K562 (cell line): ENCODE results near the gene RCOR1. TPM values are rescaled to one million over a fixed set of nuclear protein-coding genes. Genes with fewer than 3 reads are reported as not detected.
A peak's percentile ranks its signal among the peaks of the same experiment; 100 is the strongest.

Source experiments
- ATAC-seq: fragments of 200-7000 bp; cut with Tn5 transposase; 3 replicates; pipeline ENCODE4 v1.9.1; 2020; ENCODE audit warnings: moderate library complexity
- BruUV-seq: library from RNA; stranded (reverse); fragments of 400-500 nt; replicated peaks from 2 replicates; lab custom pipeline; 2021; lab: Mats Ljungman, UMichigan
- CTCF ChIA-PET: fragments of 300-600 bp; formaldehyde crosslinking; extraction: SDS; loops from one replicate; lab custom pipeline; 2021; ENCODE audit warnings: low intra/inter-chr PET ratio; lab: Yijun Ruan, JAX
- POLR2A ChIA-PET: fragments of 300-600, 350-650 bp; sonication (Branson Sonifier 250); formaldehyde crosslinking; extraction: SDS; loops from one replicate; lab custom pipeline; 2021; ENCODE audit warnings: antibody characterized with exemption, inconsistent platforms; lab: Yijun Ruan, JAX
- DNase-seq, 4 experiments: peaks; one replicate each; pipeline versions ENCODE4 v3.0.0 to v3.0.0-alpha.2; 2011 to 2018; ENCODE audit warnings: low spot score in 3 of 4, mixed read lengths in 3 of 4; ENCODE audit errors: extremely low read depth in 1 of 4
- FAIRE-seq: peaks from 2 replicates; lab custom pipeline; 2011; peaks lifted over from hg19 to GRCh38; lab: Jason Lieb, UNC
- H2AFZ ChIP-seq: 2 replicates; pipeline ENCODE4 v1.6.0; 2011; ENCODE audit warnings: low read depth, low read length, control low read depth, inconsistent platforms
- H3K27ac ChIP-seq: fragments of 200-600 bp; 3 replicates; pipeline ENCODE4 v1.8.0; 2011; ENCODE audit warnings: low read depth, mild to moderate bottlenecking, control low read depth, inconsistent platforms, low read length, moderate library complexity, mixed read lengths; ENCODE audit errors: extremely low read depth
- H3K27me3 ChIP-seq, 2 experiments: fragments of 300-600 bp in 1 of 2; 2 replicates in 1 of 2; 3 replicates in 1 of 2; pipeline versions ENCODE4 v1.6.0 to v1.8.0; 2011; ENCODE audit warnings: inconsistent platforms in 2 of 2, low read length in 2 of 2, mild to moderate bottlenecking in 1 of 2, mixed read lengths in 1 of 2, moderate library complexity in 1 of 2; ENCODE audit not compliant: control insufficient read depth in 2 of 2, insufficient read depth in 2 of 2
- H3K36me3 ChIP-seq: fragments of 300-600 bp; 3 replicates; pipeline ENCODE4 v1.8.0; 2011; ENCODE audit warnings: mild to moderate bottlenecking, low read length, inconsistent platforms; ENCODE audit not compliant: control insufficient read depth, insufficient read depth
- H3K4me1 ChIP-seq, 2 experiments: fragments of 200-600 bp in 1 of 2; replicated peaks in 1 of 2; 2 replicates in 1 of 2; 3 replicates in 1 of 2; pipeline versions ENCODE4 v1.5.1 to v1.8.0; 2011; ENCODE audit warnings: inconsistent platforms in 2 of 2, low read length in 2 of 2, mild to moderate bottlenecking in 1 of 2, mixed read lengths in 1 of 2, moderate library complexity in 1 of 2; ENCODE audit not compliant: control insufficient read depth in 2 of 2, insufficient read depth in 2 of 2
- H3K4me2 ChIP-seq: 2 replicates; pipeline ENCODE4 v1.6.1; 2011; ENCODE audit warnings: low read length, control low read depth, inconsistent platforms, mixed read lengths; ENCODE audit not compliant: insufficient read depth
- H3K4me3 ChIP-seq: fragments of 200-600 bp; sonication (generic), shearing (Covaris generic); 2 replicates; pipeline ENCODE4 v1.5.1; 2016; ENCODE audit warnings: control low read depth, inconsistent platforms
- H3K79me2 ChIP-seq: fragments of 200-600 bp; 3 replicates; pipeline ENCODE4 v1.8.0; 2011; ENCODE audit warnings: low read length, inconsistent platforms; ENCODE audit not compliant: control insufficient read depth, insufficient read depth
- H3K9ac ChIP-seq, 2 experiments: 2 replicates each; pipeline versions ENCODE4 v1.6.0 to v1.6.1; 2011; ENCODE audit warnings: low read depth in 2 of 2, low read length in 2 of 2, control low read depth in 1 of 2, inconsistent platforms in 1 of 2, mild to moderate bottlenecking in 1 of 2, mixed read lengths in 1 of 2; ENCODE audit not compliant: insufficient read depth in 1 of 2
- H3K9me1 ChIP-seq: one replicate; pipeline ENCODE4 v1.6.0; 2011; ENCODE audit warnings: inconsistent platforms, mild to moderate bottlenecking, low read length, moderate library complexity; ENCODE audit not compliant: control insufficient read depth, insufficient read depth
- H3K9me3 ChIP-seq: replicated peaks from 2 replicates; pipeline ENCODE4 v1.5.1; 2011; ENCODE audit warnings: low read depth, low read length, inconsistent platforms; ENCODE audit not compliant: control insufficient read depth, insufficient read depth
- H4K20me1 ChIP-seq: replicated peaks from 2 replicates; pipeline ENCODE4 v1.6.1; 2011; ENCODE audit warnings: low read length, inconsistent platforms, mixed read lengths; ENCODE audit not compliant: control insufficient read depth, insufficient read depth
- FIP1L1 ChIP-seq: fragments of 200-400 bp; formaldehyde crosslinking; IDR thresholded peaks from 2 replicates; pipeline ENCODE4 v1.6.1; 2018; ENCODE audit warnings: mild to moderate bottlenecking, low read depth, low read length; ENCODE audit not compliant: poor library complexity, severe bottlenecking
- FOXM1 ChIP-seq, 2 experiments: fragments of 450-650 bp in 1 of 2; sonication (generic) in 1 of 2; formaldehyde crosslinking in 1 of 2; IDR thresholded peaks; 2 replicates each; pipeline versions ENCODE4 v1.6.1 to v1.9.0; 2017 to 2022; ENCODE audit warnings: low read depth in 2 of 2, mild to moderate bottlenecking in 2 of 2, missing genetic modification reagents in 1 of 2, moderate library complexity in 1 of 2
- ZKSCAN3 ChIP-seq: fragments of 250-450 bp; sonication (Bioruptor Pico); IDR thresholded peaks from 2 replicates; pipeline ENCODE4 v1.4.0; 2020
- WGBS: fragments of 100-300 bp; shearing (Covaris generic); methylation state at CpG from one replicate; pipeline ENCODE4 v1.1.6; 2016; ENCODE audit warnings: low coverage, mixed read lengths; ENCODE audit not compliant: insufficient coverage; ENCODE audit errors: missing lambda C conversion rate; 5-methylcytosine and 5-hydroxymethylcytosine counted together
- in situ Hi-C: fragments of 300-500 bp; cut with MboI; formaldehyde crosslinking; loops from 4 replicates; pipeline ENCODE4 v1.15.0; 2018; ENCODE audit warnings: inconsistent platforms, mixed read lengths
- intact Hi-C: fragments of 100-400 bp; cut with micrococcal nuclease; formaldehyde crosslinking; loops from 2 replicates; pipeline ENCODE4 v1.14.2; 2022
- polyA plus RNA-seq, 8 experiments: library from polyadenylated mRNA; depleted of rRNA in 4 of 8; stranded (reverse) in 5 of 8; unstranded in 3 of 8; fragments of >200 nt; fragmentation: Nextera tagmentation in 2 of 8; fragmentation: Illumina TruSeq in 1 of 8; extraction: Ambion mirVana in 2 of 8; extraction: Trizol in 1 of 8; gene quantifications; 2 replicates each; pipeline versions ENCODE4 v1.2.1 to v1.2.3, GENCODE V29; 2011 to 2014; ENCODE audit warnings: inconsistent platforms in 1 of 8, missing spikeins in 1 of 8
- total RNA-seq, 7 experiments: library from RNA; depleted of rRNA in 6 of 7; stranded (reverse); fragments of >200 nt in 6 of 7; fragmentation: Illumina TruSeq in 2 of 7; extraction: Trizol in 2 of 7; gene quantifications; 2 replicates each; pipeline versions ENCODE4 v1.2.1 to v1.2.3, GENCODE V29; 2011 to 2021; ENCODE audit warnings: low replicate concordance in 1 of 7

The RCOR1 gene
- total and polyA plus RNA-seq, 9 of the 15 experiments (the other 6 are each of a cell fraction or from before 2014, with no cell fraction given) = 8.5 to 47.9 (median 20.9) TPM

GRCh38 chr14:102726191-102726949 is 133.9 kb downstream of the RCOR1 start:
- Histone ChIP-seq H3K36me3 (peaks cover 83% of the 10 kb centered on the region; the same call in 2 of the 3 replicates), H2AFZ (no peak overlapping the region), H3K9me1 (no peaks in the 10 kb centered on the region), H4K20me1 (no peaks in the 10 kb centered on the region), H3K4me3 (no peak overlapping the region), H3K9me3 (no peaks in the 10 kb centered on the region), H3K79me2 (no peaks in the 10 kb centered on the region), H3K27me3 (no peaks in the 10 kb centered on the region), H3K4me1 (no peaks in the 10 kb centered on the region), H3K4me2 (no peak overlapping the region), H3K27ac (no peak overlapping the region), H3K9ac (0 out of 4 replicates have a peak overlapping the region, but pooled peaks of 1 of the 2 experiments have one; percentile 26)
- 83% methylated on average over 13 of the region's 19 CpGs for WGBS
- POLR2A ChIA-PET = interaction anchor here (0.6 to 0.7 kb wide), 2 partner anchors 63 to 543 kb away, joined by 3 read pairs; no protein-coding TSS in a partner anchor
- intact Hi-C loops = no loop called here
- FAIRE-seq (no peak), ATAC-seq (no peak), DNase-seq (no peak)
- CTCF ChIA-PET = no interaction called here
- TF ChIP-seq FOXM1 (IDR thresholded peaks at IDR 0.05; ENCODE audit: low read depth) = no peak
- TF ChIP-seq FOXM1 (CRISPR knock-in tag; IDR thresholded peaks at IDR 0.05; ENCODE audit: low read depth) = no peak
- TF ChIP-seq FIP1L1 = no peak
- TF ChIP-seq ZKSCAN3 (CRISPR knock-in tag) = no peak
- in situ Hi-C loops = no loop called here
- no TSS peak for BruUV-seq
